Upper lobe of right lung (tissue), 1 donor: ENCODE measurements around the gene ESR1. TPM values are rescaled to one million over a fixed set of nuclear protein-coding genes. Genes with fewer than 3 reads are reported as not detected.

Experiments used
- ATAC-seq: fragments of 200-7000 bp; cut with Tn5 transposase; one replicate; pipeline ENCODE4 v1.9.1; 2020; ENCODE audit warnings: mild to moderate bottlenecking, moderate library complexity
- DNase-seq: peaks from one replicate; pipeline ENCODE4 v3.0.0-alpha.2; 2020
- H3K27ac ChIP-seq: fragments of 200-600 bp; one replicate; pipeline ENCODE4 v1.8.0; 2022
- H3K27me3 ChIP-seq: fragments of 200-600 bp; one replicate; pipeline ENCODE4 v1.8.0; 2022; ENCODE audit warnings: mild to moderate bottlenecking
- H3K36me3 ChIP-seq: fragments of 200-600 bp; one replicate; pipeline ENCODE4 v1.8.0; 2022
- H3K4me1 ChIP-seq: fragments of 200-600 bp; one replicate; pipeline ENCODE4 v1.8.0; 2022
- H3K4me3 ChIP-seq: fragments of 200-600 bp; one replicate; pipeline ENCODE4 v1.8.0; 2022; ENCODE audit warnings: mild to moderate bottlenecking
- H3K9me3 ChIP-seq: fragments of 200-600 bp; one replicate; pipeline ENCODE4 v1.8.0; 2022
- CTCF ChIP-seq: fragments of 200-600 bp; IDR thresholded peaks from one replicate; pipeline ENCODE4 v1.8.0; 2022; ENCODE audit warnings: antibody characterized with exemption
- intact Hi-C: fragments of 100-400 bp; cut with DNase I; formaldehyde crosslinking; loops from one replicate; pipeline ENCODE4 v1.11.0; 2022
- total RNA-seq: library from RNA; stranded (reverse); fragmentation: NEBNext Ultra II Directional; extraction: Animal tissue kit (Norgen Biotek cat#: 25700); gene quantifications from one replicate; pipeline ENCODE4 v1.2.1, GENCODE V29; 2021
- donor health status: DM: no; HTN: yes; CAD: no; lungs with severe emphysema.

ESR1 gene
- total RNA-seq, 1 donor from 2014 or later: 5.7 TPM

- ATAC-seq (no peak), DNase-seq (no peak)
- Histone ChIP-seq H3K27me3 (no peaks in the 10 kb centered on the region), H3K9me3 (no peaks in the 10 kb centered on the region), H3K4me3 (no peak overlapping the region), H3K27ac (no peak overlapping the region), H3K36me3 (no peaks in the 10 kb centered on the region), H3K4me1 (peaks cover 11% of the 10 kb centered on the region)
- intact Hi-C loops: no loop called here
- TF ChIP-seq CTCF: no peak
Observed at GRCh38 chr6:152096863-152097496, 289.5 kb downstream of the ESR1 start.

- DNase-seq: no peak
- no peak overlapping the region for H3K4me3 ChIP-seq
Observed at GRCh38 chr6:152098683-152099082, 291.2 kb downstream of the ESR1 start.

GRCh38 chr6:152099446-152100182 lies 292.1 kb downstream of the ESR1 start:
- intact Hi-C loops: no loop called here
- peaks cover 9% of the 10 kb centered on the region for H3K4me1 ChIP-seq

More at GRCh38 chr6:152098683-152099082, 291.2 kb downstream of the ESR1 start:
- intact Hi-C loops: no loop called here
- no peaks in the 10 kb centered on the region for H3K9me3 ChIP-seq
- no peak for ATAC-seq
- no peak for TF ChIP-seq CTCF
- H3K4me1 ChIP-seq: peaks cover 11% of the 10 kb centered on the region
- H3K36me3 ChIP-seq: no peaks in the 10 kb centered on the region
- no peak overlapping the region for H3K27ac ChIP-seq
- H3K27me3 ChIP-seq: no peaks in the 10 kb centered on the region

GRCh38 chr6:152100183-152100618 lies 292.7 kb downstream of the ESR1 start:
- intact Hi-C loops: no loop called here
- TF ChIP-seq CTCF: no peak

More at GRCh38 chr6:152099446-152100182, 292.1 kb downstream of the ESR1 start:
- Histone ChIP-seq H3K27me3 (no peaks in the 10 kb centered on the region), H3K9me3 (no peaks in the 10 kb centered on the region), H3K27ac (peak overlapping the region; percentile 38), H3K36me3 (no peaks in the 10 kb centered on the region), H3K4me3 (no peak overlapping the region)
- no peak for DNase-seq
- ATAC-seq: no peak
- no peak for TF ChIP-seq CTCF

GRCh38 chr6:152107973-152108372 lies 300.5 kb downstream of the ESR1 start:
- Histone ChIP-seq H3K4me3 (no peak overlapping the region), H3K27ac (no peak overlapping the region), H3K9me3 (no peaks in the 10 kb centered on the region), H3K27me3 (no peaks in the 10 kb centered on the region), H3K36me3 (no peaks in the 10 kb centered on the region), H3K4me1 (no peaks in the 10 kb centered on the region)
- intact Hi-C loops: loop anchor here (5.0 kb wide), 1 partner anchor 341 kb away; no protein-coding TSS in a partner anchor
- ATAC-seq (no peak), DNase-seq (no peak)
- no peak for TF ChIP-seq CTCF

More at GRCh38 chr6:152100183-152100618, 292.7 kb downstream of the ESR1 start:
- no peak overlapping the region for H3K4me3 ChIP-seq
- H3K9me3 ChIP-seq: no peaks in the 10 kb centered on the region
- peak overlapping the region; percentile 38 for H3K27ac ChIP-seq
- DNase-seq (peak; percentile 77), ATAC-seq (peak; percentile 92)
- H3K27me3 ChIP-seq: no peaks in the 10 kb centered on the region
- peaks cover 4% of the 10 kb centered on the region for H3K4me1 ChIP-seq
- no peaks in the 10 kb centered on the region for H3K36me3 ChIP-seq
